Stimulated activated CD8-positive, alpha-beta memory T cell treated with anti-CD3 and anti-CD28 coated beads, Interleukin-15, amount 100 ng/mL, for 1 hour (primary cell): Measurements from ENCODE around the gene FMNL1.
A peak's percentile ranks its signal among the peaks of the same experiment; 100 is the strongest.
"Not testable (repeated sequence)": the region's sequence is repeated elsewhere in the genome, so short reads cannot be mapped to it uniquely, and the experiment has no call there.

Experiments used
- DNase-seq: peaks from one replicate; pipeline ENCODE4 v3.0.0-alpha.2; 2020; ENCODE audit warnings: low read depth

The FMNL1 gene, protein sequence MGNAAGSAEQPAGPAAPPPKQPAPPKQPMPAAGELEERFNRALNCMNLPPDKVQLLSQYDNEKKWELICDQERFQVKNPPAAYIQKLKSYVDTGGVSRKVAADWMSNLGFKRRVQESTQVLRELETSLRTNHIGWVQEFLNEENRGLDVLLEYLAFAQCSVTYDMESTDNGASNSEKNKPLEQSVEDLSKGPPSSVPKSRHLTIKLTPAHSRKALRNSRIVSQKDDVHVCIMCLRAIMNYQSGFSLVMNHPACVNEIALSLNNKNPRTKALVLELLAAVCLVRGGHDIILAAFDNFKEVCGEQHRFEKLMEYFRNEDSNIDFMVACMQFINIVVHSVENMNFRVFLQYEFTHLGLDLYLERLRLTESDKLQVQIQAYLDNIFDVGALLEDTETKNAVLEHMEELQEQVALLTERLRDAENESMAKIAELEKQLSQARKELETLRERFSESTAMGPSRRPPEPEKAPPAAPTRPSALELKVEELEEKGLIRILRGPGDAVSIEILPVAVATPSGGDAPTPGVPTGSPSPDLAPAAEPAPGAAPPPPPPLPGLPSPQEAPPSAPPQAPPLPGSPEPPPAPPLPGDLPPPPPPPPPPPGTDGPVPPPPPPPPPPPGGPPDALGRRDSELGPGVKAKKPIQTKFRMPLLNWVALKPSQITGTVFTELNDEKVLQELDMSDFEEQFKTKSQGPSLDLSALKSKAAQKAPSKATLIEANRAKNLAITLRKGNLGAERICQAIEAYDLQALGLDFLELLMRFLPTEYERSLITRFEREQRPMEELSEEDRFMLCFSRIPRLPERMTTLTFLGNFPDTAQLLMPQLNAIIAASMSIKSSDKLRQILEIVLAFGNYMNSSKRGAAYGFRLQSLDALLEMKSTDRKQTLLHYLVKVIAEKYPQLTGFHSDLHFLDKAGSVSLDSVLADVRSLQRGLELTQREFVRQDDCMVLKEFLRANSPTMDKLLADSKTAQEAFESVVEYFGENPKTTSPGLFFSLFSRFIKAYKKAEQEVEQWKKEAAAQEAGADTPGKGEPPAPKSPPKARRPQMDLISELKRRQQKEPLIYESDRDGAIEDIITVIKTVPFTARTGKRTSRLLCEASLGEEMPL

DNA sequence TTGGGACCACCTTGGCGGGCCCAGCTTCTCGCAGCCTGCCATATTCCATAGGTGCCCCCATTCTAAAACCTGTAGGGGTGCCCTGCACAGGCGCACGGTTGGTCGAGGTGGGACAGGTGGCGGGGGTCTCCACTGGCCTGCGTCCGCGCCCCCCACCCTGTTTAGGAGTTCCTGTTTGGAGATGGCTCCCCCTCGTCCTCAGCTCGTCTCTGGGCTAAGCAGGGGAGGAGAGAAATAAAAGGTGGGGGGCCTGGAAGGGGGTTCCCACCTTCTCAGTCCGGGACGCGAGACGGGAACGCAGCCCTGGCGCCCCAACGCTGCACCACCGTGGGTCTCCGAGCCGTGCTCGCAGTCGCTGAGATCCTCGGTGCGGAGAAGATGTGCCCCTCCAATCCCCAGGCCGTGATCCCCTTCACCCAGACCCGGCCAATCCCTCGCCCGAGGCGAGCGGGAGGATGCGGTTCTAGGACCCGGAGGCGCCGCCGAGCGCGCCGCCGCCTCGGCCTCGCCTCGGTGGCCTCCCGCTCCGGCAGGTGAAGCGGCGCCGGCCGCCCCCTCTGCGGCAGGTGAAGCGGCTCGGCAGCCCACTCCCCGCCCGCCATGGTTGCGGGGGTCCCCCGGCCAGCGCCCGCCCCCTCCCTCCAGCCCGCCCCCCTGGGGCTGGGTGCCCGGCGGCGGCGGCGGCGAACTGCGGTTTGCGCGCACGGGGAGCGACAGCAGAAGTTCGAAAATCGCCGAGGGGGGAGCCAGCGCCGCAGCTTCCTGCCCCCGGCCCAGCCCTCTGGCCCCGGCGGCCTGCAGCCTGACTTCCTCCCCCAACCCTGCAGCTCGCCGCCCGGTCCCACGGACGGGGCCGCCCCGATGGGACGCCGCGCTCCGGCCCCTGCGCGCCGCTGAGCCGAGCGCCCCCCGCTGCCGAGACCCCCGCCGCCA, at the start of gene FMNL1:
Gene FMNL1, plus strand, starts transcription at position 805 of the 933 bp plus-strand sequence. CDS start 240 bp downstream, outside the sequence.
- no peak for DNase-seq

DNA sequence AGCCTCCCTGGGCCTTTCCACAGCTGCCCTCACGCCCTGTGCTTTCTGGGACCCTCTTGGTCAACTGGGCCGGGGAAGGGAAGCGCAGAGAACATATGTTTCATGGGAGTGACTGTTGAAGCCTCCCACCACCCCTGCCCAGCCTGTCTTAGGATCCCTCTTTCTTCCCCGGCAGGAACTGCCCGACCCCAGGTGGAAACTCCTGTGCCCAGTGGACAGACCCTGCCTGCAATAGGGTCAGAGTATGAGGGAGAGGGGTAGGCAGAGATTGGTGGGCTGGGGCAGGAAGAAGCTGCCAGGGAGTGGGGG, 49.5 kb upstream of the FMNL1 start:
- no peak for DNase-seq

DNA sequence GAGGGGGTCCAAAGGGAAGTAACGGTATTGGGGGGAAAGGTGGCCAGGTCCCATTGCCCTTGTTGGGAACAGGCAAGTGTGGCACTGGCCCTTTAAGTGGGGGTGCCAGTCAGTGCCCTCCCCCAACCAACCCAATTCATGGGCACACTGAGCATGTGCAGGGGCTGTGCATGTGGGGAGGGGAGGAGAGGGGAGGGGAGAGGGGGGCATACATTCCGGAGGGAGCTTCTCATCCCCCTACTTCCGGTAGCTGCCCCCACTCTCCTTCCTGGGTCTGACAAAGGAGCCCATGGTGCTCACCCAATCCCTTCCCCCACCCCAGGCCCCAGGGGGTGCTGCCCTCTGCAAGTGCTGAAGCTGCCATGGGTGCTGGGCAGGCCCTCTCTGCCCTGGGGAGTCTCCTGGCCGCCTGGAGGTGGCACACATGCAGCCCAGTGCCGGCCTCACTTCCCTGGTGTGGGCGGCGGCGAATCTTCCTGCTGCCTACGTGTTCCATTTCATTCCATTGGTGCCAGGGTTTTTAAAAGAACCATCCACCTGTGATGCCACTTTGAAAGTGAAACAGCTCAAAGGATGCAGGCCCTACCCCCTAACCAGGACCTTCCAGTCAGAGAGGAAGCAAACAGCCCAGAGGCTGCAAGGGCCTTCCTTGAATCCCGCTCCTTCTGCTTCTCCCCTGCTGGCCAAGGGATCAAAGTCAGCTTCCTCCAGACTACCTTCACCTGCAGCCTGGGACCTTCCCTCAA, 49.0 kb upstream of the FMNL1 start:
- DNase-seq: peak; percentile 20

DNA sequence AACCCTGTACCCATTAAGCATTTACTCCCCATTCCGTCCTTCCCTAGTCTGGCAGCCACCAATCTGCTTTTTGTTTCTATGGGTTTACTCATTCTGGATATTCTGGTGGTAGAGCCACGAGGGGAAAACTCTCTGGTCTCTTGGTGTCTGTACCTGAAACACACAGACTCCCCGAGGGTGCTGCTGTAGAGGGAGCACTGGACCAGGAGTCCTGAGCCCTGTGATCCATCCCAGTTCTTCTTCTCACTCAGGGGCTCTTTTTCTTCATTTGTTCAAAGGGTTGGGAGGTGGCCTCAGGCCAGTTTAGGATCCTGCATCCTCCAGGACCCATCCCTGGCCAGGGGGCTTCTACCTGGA, 45.9 kb upstream of the FMNL1 start:
- no peak for DNase-seq

DNA sequence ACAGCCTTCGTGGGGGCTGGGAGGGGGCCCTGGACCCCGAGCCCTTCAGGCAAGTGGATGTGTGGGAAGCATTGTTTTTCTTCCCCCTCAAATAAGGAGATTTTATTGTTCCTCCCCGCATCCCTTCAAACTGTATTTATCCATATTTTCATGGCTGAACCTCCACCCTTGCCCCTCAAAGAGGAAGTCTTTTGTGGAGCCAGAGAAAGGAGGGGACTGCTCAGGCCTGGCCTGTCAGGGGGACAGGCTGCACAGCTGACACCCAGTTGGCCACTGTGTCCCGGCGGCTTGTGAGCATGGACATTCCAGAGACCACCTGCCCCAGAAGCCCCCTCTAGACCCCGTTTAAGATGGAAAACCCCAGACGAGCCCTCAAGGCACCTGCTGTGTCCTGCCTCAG, 44.1 kb upstream of the FMNL1 start:
- no peak for DNase-seq

DNA sequence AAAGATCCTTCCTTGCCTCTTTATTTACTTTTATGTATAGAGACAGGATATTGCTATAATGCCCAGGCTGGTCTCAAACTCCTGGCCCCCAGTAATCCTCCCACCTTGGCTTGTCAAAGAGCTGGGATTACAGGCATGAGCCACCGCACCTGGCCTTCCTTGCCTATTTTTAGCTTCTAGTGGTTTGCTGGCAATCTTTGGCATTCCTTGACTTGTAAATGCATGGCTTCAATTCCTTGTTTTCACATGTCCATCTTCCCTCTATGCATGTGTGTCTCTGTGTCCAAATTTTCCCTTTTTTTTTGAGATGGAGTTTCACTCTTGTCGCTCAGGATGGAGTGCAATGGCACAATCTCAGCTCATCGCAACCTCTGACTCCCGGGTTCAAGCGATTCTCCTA, 37.5 kb upstream of the FMNL1 start:
- no peak for DNase-seq

DNA sequence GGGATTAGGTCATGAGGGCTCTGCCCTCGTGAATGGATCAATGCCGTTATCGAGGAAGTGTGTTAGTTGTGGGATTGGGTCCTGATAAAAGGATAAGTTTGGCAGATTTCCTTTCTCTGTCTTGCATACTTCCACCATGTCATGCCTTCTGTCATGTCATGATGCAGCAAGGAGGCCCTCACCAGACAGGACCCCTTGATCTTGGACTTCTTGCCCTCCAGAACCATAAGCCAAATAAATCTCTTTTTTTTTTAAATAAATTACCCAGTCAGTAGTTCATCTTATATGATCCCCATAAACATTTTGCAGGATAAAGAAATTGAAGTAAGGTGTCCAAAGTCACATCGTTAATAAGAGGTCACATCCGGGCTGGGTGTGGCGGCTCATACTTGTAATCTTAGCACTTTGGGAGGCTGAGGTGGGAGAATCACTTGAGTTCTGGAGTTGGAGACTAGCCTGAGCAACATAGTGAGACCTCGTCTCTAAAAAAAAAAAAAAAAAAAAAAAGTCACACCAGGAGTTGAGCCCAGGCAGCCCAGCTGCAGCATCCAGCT, 34.8 kb upstream of the FMNL1 start:
- DNase-seq: no peak

DNA sequence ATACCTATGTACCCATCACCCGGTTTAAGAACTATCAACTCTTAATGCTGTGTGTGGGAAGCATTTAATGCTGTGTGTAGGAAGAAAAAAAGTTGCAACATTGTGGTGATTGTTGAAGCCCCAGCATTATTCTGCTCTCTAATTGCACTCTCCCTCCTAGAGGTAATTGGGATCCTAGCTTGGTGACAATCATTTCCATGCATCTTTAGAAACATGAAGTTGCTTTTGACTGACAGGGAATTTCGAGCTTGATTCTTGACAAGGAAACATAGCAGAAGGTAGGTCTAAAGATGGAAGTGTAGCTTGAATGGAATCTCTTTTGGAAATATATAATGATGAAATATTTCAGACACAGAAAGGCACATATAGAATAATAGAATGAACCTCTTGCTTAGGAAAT, 32.7 kb upstream of the FMNL1 start:
- no peak for DNase-seq

DNA sequence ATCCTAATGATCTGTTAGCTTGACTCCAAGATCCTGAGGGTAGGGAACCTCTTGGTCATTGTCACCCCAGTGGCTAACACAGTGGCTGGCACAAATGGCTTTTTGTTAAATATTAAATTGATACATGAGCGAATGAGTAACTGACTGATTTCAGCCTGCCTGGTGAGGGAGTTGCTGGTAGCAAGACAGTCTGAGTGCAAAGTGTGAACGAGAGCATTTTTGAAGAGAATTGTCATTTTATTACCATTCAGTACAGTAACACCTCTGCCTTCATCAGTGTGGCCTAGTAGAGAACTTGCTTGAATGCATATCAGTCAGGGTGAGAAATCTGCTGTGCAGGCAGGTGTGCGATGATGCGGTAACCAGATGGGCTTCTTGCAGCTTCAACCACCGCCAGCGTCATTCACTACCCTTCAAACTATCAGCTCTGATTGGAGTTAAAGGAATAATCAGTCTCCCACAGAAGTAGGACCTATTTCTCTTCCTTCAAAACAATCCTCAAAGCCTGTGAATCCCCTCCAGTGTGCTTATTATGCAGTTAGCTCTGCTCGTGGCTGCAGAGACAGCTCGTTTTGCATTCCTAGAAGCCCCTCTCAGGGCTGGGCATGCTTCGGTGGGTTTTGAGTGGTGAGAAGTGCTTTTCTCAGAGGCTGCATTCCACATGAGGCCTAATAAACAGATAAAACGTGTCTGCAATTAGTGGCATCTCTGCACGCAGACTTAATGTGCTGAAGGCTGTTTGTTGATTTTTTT, 31.0 kb upstream of the FMNL1 start:
- no peak for DNase-seq

DNA sequence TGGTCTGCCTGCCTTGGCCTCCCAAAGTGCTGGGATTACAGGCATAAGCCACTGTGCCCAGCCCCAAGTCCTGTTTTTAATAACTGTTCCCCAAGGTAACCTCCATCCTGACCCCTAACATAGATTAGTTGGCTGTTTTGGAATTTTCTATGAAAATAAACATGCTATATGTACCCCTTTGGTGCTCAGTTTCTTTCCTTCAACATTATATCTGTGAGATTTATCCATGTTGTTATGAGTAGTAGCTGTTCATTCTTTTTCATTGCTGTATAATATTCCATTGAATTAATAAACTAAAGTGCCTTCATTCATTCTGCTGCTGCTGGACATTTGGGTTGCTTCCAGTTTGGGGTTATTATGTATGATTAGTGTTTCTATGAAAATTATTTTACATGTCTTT, 26.3 kb upstream of the FMNL1 start:
- no peak for DNase-seq

DNA sequence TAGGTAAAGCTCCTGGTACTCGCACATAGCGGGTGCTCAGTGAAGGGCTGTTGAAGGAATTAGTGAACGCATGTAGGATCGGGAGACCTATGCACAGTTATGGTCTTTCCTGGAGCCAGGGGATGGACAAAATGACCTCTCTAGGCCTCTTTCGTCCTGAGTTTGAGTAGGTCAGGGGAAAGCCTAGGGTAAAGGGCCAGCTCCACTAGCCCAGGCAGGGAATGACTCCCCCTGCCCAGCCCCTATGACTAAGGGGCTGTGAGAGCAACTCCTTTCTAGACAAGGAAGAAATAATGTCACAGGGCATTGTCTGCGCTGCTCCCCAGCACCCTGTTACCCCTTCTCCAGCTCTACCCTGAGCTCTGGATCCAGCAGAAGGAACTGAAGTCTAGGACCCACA, 24.6 kb upstream of the FMNL1 start:
- no peak for DNase-seq

DNA sequence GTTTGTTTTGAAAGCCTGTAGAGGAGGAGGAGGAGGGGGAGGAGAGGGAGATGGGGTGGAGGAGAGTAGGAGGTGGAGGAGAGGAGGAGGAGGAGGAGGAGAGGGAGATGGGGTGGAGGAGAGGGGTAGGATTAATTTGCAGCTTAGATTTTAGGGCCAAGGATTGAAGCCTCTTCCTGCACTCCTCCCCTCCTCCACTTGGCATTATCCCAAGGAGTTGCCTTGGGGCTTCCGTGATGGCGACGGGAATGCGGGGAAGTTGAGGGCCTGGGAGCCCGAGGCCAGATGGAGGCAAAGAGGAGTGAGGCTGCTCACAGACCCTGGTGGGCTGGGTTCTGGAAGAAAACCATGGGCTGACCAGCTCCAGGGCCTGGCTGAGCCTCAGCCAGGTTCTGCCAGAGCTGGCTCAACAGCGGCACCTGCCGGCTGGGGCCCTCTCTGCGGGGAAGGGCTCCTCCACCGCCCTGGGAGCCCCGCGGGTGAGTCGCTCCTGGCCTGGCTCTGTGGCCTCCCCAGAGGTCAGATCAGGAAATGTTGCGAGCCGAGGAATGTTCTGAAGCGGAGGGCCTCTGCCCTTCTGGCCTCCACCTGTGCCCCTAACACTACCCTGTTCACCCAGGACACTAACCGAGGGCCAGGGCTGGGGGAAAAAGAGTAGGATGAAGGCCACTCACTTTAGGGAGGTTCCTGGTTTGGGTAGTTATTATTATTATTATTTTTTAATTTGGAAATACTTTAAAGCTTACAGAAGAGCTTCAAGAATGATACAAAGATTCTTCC, 23.9 kb upstream of the FMNL1 start:
- peak; percentile 83 for DNase-seq

DNA sequence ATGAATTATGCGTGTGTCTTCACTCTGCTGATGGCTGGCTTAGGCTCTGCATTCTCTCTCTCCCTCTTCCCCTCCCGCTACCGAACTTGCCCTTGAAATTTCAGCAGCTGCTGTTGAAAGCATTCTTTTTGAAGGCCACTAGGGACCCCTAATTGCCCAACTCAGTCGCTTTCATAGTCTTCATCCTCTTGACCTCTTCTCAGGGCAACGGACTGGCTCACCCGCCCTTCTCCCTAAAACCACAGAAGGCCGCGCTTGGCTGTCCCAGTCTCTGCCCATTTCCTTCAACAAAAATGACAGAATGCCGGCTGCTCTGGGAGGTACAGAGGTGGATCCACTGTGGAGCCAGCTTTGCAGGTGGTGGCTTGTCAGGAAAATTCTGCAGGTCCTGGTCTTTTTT, 21.0 kb upstream of the FMNL1 start:
- no peak for DNase-seq

DNA sequence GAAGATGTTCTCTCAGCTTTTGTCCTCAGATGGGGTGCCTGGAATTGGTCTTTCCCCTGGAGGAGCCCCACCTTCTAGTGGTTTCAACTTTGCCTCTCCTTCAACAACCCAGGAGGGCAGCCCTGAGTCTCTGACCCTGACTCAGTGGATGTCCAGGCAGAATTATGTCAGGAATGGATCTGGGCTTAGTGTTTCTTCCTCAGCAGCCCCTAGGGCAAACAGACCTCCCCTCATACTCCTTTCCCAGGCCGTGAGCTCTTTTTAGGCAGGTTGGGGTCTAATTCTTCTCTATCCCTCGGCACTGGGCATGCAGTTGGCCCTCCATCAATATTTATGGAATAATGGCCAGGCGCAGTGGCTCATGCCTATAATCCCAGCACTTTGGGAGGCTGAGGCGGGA, 20.2 kb upstream of the FMNL1 start:
- no peak for DNase-seq

DNA sequence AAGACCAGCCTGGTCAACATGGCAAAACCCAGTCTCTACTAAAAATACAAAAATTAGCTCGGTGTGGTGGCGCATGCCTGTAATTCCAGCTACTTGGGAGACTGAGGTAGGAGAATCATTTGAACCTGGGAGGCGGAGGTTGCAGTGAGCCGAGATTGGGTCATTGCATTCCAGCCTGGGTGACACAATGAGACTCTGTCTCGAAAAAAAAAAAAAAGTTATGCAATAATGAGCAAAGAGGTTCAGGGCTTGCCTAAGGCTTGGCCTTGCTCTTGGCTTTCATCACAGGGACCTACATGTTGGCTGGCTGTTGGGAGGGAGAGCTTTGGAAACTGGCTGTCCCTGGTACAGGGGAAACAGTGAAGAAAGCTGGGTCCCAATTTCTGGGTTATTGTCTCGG, 19.8 kb upstream of the FMNL1 start:
- not testable (repeated sequence) for DNase-seq

DNA sequence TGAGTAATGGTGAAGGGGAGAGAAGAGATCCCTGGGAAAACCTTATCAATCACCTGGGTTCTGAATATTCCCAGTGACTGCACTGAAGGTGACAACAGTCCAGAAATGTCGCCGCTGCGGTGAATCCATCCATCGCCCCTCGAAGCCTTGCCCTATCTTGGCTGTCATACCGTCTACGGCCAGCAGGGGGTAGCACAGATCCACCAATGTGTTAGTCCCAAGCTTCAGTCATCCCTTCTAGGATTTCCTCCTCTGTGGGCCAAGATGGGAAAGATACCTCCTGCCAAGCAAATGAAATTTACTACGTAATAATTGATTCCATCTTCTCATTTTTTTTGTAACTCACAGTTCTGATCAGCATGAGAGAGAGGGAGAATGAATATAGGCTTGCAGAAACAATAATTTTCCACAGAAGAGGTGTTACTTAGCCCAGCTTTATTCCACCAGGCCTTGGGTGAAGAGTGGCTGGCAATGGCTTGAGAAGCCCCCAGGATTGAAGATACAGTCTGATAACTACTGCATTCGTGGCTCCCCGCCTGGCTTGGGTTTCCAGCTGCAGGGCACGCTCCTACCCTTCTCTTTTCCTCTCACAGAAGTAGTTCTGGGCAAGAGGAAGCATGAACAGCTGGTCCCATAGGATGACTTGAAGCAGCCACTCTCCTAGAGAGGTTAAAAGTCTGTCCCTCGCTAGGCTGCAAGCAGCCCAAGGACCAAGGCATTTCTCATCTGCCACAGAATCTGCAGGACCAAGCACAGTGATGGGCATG, 2.6 kb upstream of the FMNL1 start:
- DNase-seq: peak; percentile 92

DNA sequence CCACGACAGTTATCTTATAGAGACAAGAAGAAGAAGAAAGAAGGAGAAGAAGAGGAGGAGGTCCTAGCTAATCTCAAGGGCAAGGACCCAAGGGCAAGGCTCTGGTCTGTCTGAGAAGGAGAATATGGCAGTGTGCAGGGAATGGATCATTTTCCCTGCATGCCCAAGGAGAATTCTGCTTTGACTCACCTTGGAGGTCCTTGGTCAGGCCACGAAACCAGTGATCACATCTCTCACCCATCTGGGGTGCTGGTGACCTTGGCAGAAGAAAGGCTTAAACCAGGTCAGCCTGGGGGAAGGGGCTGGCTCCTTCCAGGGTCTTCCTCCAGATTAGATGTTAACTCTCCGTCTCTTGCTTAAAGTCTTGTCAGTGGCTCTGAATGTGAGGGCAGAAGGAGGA, 1.6 kb upstream of the FMNL1 start:
- DNase-seq: no peak

DNA sequence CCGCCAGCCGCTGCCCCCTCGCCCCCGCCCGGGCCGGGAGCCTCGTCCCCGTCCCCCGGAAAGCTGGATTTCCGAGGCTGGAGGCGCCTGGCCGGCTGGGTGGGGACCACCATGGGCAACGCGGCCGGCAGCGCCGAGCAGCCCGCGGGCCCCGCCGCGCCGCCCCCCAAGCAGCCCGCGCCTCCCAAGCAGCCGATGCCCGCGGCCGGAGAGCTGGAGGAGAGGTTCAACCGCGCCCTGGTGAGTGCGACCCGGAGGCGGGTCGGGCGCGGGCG, 266 bp downstream of the FMNL1 start:
- DNase-seq: no peak
